GM12874 (cell line): ENCODE measurements around the gene TIMM17B.
A peak's percentile ranks its signal among the peaks of the same experiment; 100 is the strongest.

ENCODE experiments used
- CTCF ChIP-seq: IDR thresholded peaks from 2 replicates; pipeline ENCODE4 v1.5.1; 2011; ENCODE audit warnings: low read depth, mild to moderate bottlenecking, control low read depth, low read length, moderate library complexity; ENCODE audit not compliant: insufficient read depth

TIMM17B gene

GRCh38 chrX:48899078-48899410 lies 1.5 kb upstream of the TIMM17B start:
- TF ChIP-seq CTCF = no peak

GRCh38 chrX:48897157-48897624 lies 377 bp downstream of the TIMM17B start:
- TF ChIP-seq CTCF = no peak

- no peak for TF ChIP-seq CTCF
These were observed 957 bp downstream of the TIMM17B start for GRCh38 chrX:48896611-48897011.

- no peak for TF ChIP-seq CTCF
These were observed 2.7 kb downstream of the TIMM17B start for GRCh38 chrX:48894891-48895290.

GRCh38 chrX:48893556-48894348 lies 3.8 kb downstream of the TIMM17B start:
- no peak for TF ChIP-seq CTCF

GRCh38 chrX:48892896-48893295 lies 4.7 kb downstream of the TIMM17B start:
- TF ChIP-seq CTCF = no peak

GRCh38 chrX:48891402-48892288 lies 5.9 kb downstream of the TIMM17B start:
- peak; percentile 38 for TF ChIP-seq CTCF
